GM11168 (cell line): ENCODE data around the gene EPB41L4B.

ENCODE experiments used
- in situ Hi-C: fragments of 300-500 bp; cut with MboI; formaldehyde crosslinking; loops from one replicate; pipeline ENCODE4 v1.12.0; 2022; ENCODE audit warnings: low sequenced_read_pairs; ENCODE audit not compliant: unreplicated experiment

EPB41L4B gene

GRCh38 chr9:109272745-109273144 is 48.1 kb downstream of the EPB41L4B start:
- in situ Hi-C loops: no loop called here

- in situ Hi-C loops: no loop called here
These were observed 48.8 kb downstream of the EPB41L4B start for GRCh38 chr9:109272045-109272444.

GRCh38 chr9:109270971-109271925 is 49.6 kb downstream of the EPB41L4B start:
- in situ Hi-C loops: no loop called here

- in situ Hi-C loops: no loop called here
These were observed 50.4 kb downstream of the EPB41L4B start for GRCh38 chr9:109270441-109270840.

- in situ Hi-C loops: no loop called here
These were observed 51.0 kb downstream of the EPB41L4B start for GRCh38 chr9:109269839-109270238.

GRCh38 chr9:109269081-109269480 is 51.8 kb downstream of the EPB41L4B start:
- in situ Hi-C loops: no loop called here

GRCh38 chr9:109267555-109267954 is 53.3 kb downstream of the EPB41L4B start:
- in situ Hi-C loops: no loop called here

- in situ Hi-C loops: no loop called here
These were observed 55.8 kb downstream of the EPB41L4B start for GRCh38 chr9:109264877-109265587.

- in situ Hi-C loops: no loop called here
These were observed 57.5 kb downstream of the EPB41L4B start for GRCh38 chr9:109263358-109263757.

- in situ Hi-C loops: no loop called here
These were observed 62.2 kb downstream of the EPB41L4B start for GRCh38 chr9:109258481-109259302.

- in situ Hi-C loops: no loop called here
These were observed 64.5 kb downstream of the EPB41L4B start for GRCh38 chr9:109256336-109256735.

GRCh38 chr9:109255394-109255793 is 65.5 kb downstream of the EPB41L4B start:
- in situ Hi-C loops: no loop called here

GRCh38 chr9:109254317-109254716 is 66.5 kb downstream of the EPB41L4B start:
- in situ Hi-C loops: no loop called here

- in situ Hi-C loops: no loop called here
These were observed 67.1 kb downstream of the EPB41L4B start for GRCh38 chr9:109253637-109254284.

- in situ Hi-C loops: no loop called here
These were observed 67.6 kb downstream of the EPB41L4B start for GRCh38 chr9:109253241-109253636.

- in situ Hi-C loops: no loop called here
These were observed 68.6 kb downstream of the EPB41L4B start for GRCh38 chr9:109252291-109252690.

GRCh38 chr9:109251776-109252106 is 69.1 kb downstream of the EPB41L4B start:
- in situ Hi-C loops: no loop called here

- in situ Hi-C loops: no loop called here
These were observed 69.6 kb downstream of the EPB41L4B start for GRCh38 chr9:109251080-109251775.

GRCh38 chr9:109250771-109251079 is 70.1 kb downstream of the EPB41L4B start:
- in situ Hi-C loops: no loop called here

- in situ Hi-C loops: no loop called here
These were observed 70.5 kb downstream of the EPB41L4B start for GRCh38 chr9:109250311-109250741.
